GM12872 (cell line): Measurements from ENCODE around the gene ZNF32.

Source experiments
- TF ChIP-seq, protein P1 (sequence below): IDR thresholded peaks from 3 replicates; pipeline ENCODE4 v1.5.1; 2011; ENCODE audit warnings: low read depth, mild to moderate bottlenecking, low read length, moderate library complexity; ENCODE audit not compliant: insufficient read depth

ZNF32 gene

DNA sequence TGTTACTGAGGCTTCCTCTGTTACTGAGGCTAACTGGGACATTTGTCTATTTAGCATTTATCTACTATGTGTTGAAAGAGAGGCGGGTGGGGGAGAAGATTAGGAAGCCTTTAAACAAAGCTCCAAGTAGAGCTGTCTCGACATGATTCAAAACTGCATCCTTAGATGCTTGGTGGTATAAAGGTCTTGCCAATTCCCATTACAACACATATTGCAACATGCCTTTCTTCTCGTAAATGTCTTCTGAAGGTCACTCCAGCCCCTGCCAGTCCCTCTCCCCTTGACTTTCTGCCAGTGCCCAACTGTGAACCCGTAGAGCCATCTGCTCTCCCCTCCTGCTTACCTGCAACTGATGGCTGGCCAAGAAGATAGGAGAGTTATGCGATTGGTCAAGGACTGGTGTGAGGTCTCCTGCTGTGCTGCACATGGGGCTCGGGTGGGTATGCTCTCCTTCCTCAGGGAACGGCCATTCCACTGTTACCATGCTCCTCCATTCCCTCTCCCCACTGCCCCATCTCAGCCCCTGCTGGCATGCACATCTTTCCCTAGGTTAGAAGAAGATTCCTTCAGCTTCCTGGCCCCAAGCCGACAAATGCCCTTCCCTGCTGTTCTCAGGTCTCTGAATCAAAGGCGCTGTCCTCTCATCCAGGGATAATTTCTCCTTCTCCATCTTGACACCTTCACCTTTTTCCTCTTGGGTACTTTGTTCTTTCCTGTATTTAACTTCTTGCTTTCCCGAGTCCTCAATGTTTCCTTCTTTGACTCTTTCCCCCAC is 43.6 kb upstream of the ZNF32 start:
- TF ChIP-seq, protein P1, sequence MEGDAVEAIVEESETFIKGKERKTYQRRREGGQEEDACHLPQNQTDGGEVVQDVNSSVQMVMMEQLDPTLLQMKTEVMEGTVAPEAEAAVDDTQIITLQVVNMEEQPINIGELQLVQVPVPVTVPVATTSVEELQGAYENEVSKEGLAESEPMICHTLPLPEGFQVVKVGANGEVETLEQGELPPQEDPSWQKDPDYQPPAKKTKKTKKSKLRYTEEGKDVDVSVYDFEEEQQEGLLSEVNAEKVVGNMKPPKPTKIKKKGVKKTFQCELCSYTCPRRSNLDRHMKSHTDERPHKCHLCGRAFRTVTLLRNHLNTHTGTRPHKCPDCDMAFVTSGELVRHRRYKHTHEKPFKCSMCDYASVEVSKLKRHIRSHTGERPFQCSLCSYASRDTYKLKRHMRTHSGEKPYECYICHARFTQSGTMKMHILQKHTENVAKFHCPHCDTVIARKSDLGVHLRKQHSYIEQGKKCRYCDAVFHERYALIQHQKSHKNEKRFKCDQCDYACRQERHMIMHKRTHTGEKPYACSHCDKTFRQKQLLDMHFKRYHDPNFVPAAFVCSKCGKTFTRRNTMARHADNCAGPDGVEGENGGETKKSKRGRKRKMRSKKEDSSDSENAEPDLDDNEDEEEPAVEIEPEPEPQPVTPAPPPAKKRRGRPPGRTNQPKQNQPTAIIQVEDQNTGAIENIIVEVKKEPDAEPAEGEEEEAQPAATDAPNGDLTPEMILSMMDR: no peak

DNA sequence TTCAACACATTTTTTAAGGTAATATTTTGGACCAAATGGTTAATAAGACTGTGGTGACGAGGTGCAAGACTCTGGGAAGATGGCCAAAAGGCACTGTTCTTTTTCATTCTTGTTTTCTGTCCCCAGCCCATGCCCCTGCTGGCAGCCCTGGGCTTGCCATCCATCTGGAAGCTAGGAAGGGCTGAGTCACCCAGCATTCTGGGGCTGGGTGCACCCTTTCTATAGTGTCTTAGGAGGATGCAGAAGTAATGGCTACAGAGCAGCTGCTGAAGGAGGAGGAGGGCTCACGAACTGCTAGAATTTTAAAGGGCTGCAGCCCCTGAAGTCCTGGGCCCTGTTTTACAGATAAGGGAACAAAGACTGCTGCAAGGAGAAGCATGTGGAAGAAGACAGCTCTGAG is 42.8 kb upstream of the ZNF32 start:
- TF ChIP-seq, protein P1: no peak

DNA sequence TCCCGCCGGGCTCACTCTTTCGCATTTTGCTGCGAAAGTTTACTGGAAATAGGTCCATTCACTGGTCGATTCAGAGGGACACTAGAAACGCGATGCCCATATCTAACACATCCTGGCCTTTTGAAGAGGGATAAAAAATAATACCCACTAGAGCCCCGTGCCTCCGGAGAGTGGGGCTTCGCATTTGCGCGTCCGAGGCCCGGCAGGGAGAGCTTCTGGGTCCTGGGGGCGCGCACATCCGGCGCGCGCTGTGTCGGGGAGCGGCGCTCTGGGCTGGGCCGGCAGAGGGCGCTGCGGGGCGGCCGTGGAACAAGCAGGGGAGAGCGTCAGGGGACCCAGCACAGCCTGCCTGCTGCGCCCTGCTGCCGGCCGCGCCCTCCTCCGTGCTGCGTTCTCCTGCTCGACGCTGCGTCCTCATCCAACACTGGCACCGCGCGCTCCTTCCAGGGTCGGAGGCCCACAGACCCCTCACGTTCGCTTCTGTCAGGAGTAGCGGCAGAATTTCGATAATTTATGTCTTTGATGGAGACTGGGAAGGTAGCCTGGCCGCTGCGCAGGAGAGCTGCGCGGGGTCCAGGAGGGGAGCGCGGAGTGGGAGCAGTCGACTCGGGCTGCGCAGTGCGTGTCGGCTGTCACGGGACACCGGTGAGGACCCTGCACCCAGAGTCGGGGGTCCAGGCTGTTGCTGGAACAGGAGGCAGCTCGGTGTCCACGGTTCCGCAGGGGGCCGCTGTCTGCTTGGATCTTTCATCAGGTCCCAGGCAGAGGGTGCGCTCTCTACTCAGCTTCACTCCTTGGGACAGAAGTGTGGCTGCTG is 41.5 kb upstream of the ZNF32 start:
- TF ChIP-seq, protein P1: peak; percentile 76

DNA sequence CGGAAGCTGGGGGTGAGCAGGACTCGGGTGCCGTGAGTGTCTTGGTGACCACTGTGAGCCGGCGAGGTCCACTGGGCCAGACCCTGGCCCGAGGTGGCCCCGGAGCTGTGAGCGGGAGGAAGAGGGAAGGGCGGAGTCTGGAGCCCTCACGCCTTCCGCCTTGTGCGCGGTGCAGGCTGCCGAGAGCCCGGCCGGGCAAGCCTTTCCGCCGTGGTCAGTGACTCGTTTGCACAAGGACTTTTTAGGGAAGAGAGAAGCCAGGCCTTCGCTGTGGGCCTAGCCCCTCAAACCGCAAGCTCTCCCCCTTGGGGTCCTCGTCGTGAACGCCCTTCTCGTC is 40.9 kb upstream of the ZNF32 start:
- TF ChIP-seq, protein P1: no peak

DNA sequence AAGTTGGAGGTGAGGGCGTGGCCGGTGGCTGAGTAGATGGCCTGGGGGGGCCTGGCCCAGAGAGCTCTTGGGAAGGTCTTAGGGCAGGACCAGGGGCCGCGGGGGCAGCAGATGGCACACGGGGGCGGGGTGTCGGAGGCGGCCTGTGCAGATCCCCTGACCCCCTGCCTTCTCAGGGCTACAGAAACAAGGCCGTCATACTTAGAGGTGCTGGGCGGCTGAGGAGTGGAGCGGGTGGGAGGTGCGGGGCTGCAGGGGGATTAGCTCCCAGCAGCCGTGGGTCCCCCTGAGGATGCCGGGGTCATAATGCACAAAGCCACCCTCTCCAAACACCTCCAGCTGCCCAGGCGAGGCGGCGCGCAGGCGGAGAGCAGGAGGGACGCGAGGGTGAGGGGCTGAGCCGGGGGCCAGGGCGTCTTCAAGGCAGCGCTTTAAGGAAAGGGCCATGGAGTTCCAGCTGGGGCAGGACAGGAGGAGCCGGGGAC is 40.4 kb upstream of the ZNF32 start:
- TF ChIP-seq, protein P1: no peak

DNA sequence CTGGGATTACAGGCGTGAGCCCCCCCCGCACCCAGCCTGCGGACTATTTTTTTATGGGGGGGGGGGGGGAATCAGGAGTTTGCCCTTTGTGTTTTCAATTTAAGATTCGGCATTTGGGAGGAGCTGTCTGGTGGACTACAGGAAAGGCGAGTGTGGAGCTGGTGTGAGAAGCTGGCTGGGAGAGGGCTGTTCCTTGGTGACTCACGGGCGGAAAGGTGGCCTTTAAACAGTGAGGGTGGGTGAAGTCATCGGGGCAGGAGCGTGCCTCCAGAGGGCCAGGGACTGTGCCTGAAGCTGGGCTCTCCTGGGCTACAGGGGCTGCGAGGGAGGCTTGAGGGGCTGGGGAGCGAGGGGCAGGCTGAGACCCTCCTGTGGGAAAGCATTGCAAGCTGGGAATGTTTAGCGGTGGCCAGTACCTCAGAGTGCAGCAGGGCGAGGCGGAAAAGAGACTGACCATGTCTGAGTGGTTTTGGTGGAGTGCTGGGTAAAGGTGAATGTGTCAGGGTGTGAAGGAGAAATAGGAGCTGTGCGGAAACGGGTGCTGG is 39.7 kb upstream of the ZNF32 start:
- TF ChIP-seq, protein P1: no peak

DNA sequence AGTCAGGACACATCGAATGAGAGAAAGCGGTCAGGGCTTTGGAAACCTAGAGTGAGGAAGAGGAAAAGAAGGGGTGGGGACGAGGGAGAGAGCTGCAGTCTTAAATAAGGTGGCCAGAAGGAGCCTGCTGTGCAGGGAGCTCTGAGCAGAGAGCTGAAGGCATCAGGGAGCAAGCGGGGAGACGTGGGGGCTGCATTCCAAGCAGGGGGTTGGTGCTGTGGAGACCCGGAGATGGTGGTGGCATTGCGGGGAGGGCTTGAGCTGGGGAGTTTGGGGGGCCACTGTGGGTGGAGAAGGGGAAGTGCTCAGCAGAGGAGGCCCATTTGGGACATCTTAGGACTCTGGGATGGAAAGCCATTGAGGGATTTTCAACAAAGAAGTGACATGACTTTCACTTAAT is 38.7 kb upstream of the ZNF32 start:
- TF ChIP-seq, protein P1: no peak
